SU-DHL-6 (cell line): ENCODE measurements around the gene TEX54.

Experiments
- H2AFZ ChIP-seq: fragments of 200-600 bp; sonication (generic); 2 replicates; pipeline ENCODE4 v1.6.1; 2014; ENCODE audit warnings: low read depth, mild to moderate bottlenecking, moderate library complexity, mixed read lengths, antibody characterized with exemption, low read length; ENCODE audit not compliant: severe bottlenecking
- H3F3A ChIP-seq: fragments of 200-600 bp; shearing (Covaris generic); 2 replicates; pipeline ENCODE4 v1.6.0; 2016; ENCODE audit warnings: antibody characterized with exemption, mild to moderate bottlenecking; ENCODE audit not compliant: insufficient read depth
- H3K27ac ChIP-seq: fragments of 200-600 bp; sonication (generic); 2 replicates; pipeline ENCODE4 v1.5.1; 2016; ENCODE audit warnings: low read depth, mild to moderate bottlenecking, low read length, moderate library complexity, mixed read lengths
- H3K27me3 ChIP-seq: fragments of 200-600 bp; sonication (generic), shearing (Covaris generic); 2 replicates; pipeline ENCODE4 v1.6.0; 2014; ENCODE audit warnings: mild to moderate bottlenecking, low read length
- H3K36me3 ChIP-seq: fragments of 200-600 bp; sonication (generic); 2 replicates; pipeline ENCODE4 v1.6.1; 2014; ENCODE audit warnings: mild to moderate bottlenecking, low read length, mixed read lengths
- H3K4me2 ChIP-seq: fragments of 300-600, 200-600 bp; shearing (Covaris generic), sonication (generic); 2 replicates; pipeline ENCODE4 v1.6.0; 2014; ENCODE audit warnings: low read length, low read depth, mild to moderate bottlenecking; ENCODE audit not compliant: poor library complexity, severe bottlenecking
- H3K4me3 ChIP-seq: fragments of 200-600 bp; sonication (generic); 2 replicates; pipeline ENCODE4 v1.5.1; 2014; ENCODE audit warnings: antibody characterized with exemption, low read length, mild to moderate bottlenecking, mixed read lengths; ENCODE audit not compliant: insufficient read depth, poor library complexity, severe bottlenecking
- H3K79me2 ChIP-seq: fragments of 200-600 bp; sonication (generic); 2 replicates; pipeline ENCODE4 v1.6.1; 2014; ENCODE audit warnings: mild to moderate bottlenecking, low read length, moderate library complexity; ENCODE audit not compliant: insufficient read depth
- H3K9ac ChIP-seq: fragments of 200-600 bp; sonication (generic); 2 replicates; pipeline ENCODE4 v1.7.0; 2014; ENCODE audit warnings: mild to moderate bottlenecking, low read length
- H3K9me2 ChIP-seq: fragments of 200-600 bp; sonication (generic); replicated peaks from 2 replicates; pipeline ENCODE4 v1.6.1; 2014; ENCODE audit warnings: low read length; ENCODE audit not compliant: insufficient read depth
- H3K9me3 ChIP-seq: fragments of 200-600 bp; sonication (generic); 2 replicates; pipeline ENCODE4 v1.6.1; 2014; ENCODE audit warnings: low read length, mixed read lengths; ENCODE audit not compliant: insufficient read depth
- H4K20me1 ChIP-seq: fragments of 200-600 bp; sonication (generic); 2 replicates; pipeline ENCODE4 v1.6.1; 2014; ENCODE audit warnings: low read depth, mild to moderate bottlenecking, antibody characterized with exemption, low read length, moderate library complexity, mixed read lengths
- CTCF ChIP-seq: fragments of 200-600 bp; sonication (generic); IDR thresholded peaks from one replicate; pipeline ENCODE4 v1.5.1; 2017; ENCODE audit warnings: antibody characterized with exemption, mild to moderate bottlenecking, low read length, moderate library complexity; ENCODE audit not compliant: insufficient read depth, poor library complexity, severe bottlenecking
- EZH2phosphoT487 ChIP-seq: fragments of 200-600 bp; sonication (generic), shearing (Covaris generic); conservative IDR thresholded peaks from 2 replicates; pipeline ENCODE4 v1.6.1; 2018; ENCODE audit warnings: mild to moderate bottlenecking, antibody characterized with exemption, low read length, moderate library complexity, mixed read lengths

The TEX54 gene

GRCh38 chr11:62832336-62833234, at the start of gene TEX54:
Gene TEX54, minus strand, starts transcription at chr11:62832841.
- 0 out of 2 replicates have a peak, but pooled peaks cover 3% of the 10 kb centered on the region for H3K36me3 ChIP-seq
- H4K20me1 ChIP-seq = no peaks in the 10 kb centered on the region
- peak within 1 kb of the TSS; percentile 81 for H3K9ac ChIP-seq
- peak within 1 kb of the TSS; percentile 87 for H3K4me3 ChIP-seq
- H3K27me3 ChIP-seq = no peaks in the 10 kb centered on the region
- H3K4me2 ChIP-seq = peak within 1 kb of the TSS; percentile 66
- peaks cover 42% of the 10 kb centered on the region for H3K79me2 ChIP-seq
- no peaks in the 10 kb centered on the region for H3K9me2 ChIP-seq
- no peaks in the 10 kb centered on the region for H3K9me3 ChIP-seq
- H3K27ac ChIP-seq = peak within 1 kb of the TSS; percentile 64
- H2AFZ ChIP-seq = no peak within 1 kb of the TSS
- H3F3A ChIP-seq = peaks cover 7% of the 10 kb centered on the region; the same call in 1 of the 2 replicates
- TF ChIP-seq CTCF (no peak), EZH2phosphoT487 (no peak)

- Histone ChIP-seq H3K9me3 (no peaks in the 10 kb centered on the region), H3K27me3 (no peaks in the 10 kb centered on the region), H3K9me2 (no peaks in the 10 kb centered on the region), H4K20me1 (no peaks in the 10 kb centered on the region), H3F3A (peaks cover 22% of the 10 kb centered on the region), H3K27ac (peak overlapping the region; percentile 84), H3K36me3 (peaks cover 42% of the 10 kb centered on the region), H3K4me2 (peak overlapping the region; percentile 93), H2AFZ (no peak overlapping the region), H3K4me3 (peak overlapping the region; percentile 82), H3K9ac (peak overlapping the region; percentile 97), H3K79me2 (peaks cover 26% of the 10 kb centered on the region)
- TF ChIP-seq CTCF = no peak
- TF ChIP-seq EZH2phosphoT487 = no peak
Measured at GRCh38 chr11:62882431-62882749, 49.7 kb upstream of the TEX54 start.

- Histone ChIP-seq H4K20me1 (no peaks in the 10 kb centered on the region), H3K9me2 (no peaks in the 10 kb centered on the region), H3K9ac (peak overlapping the region; percentile 97), H3K27ac (peak overlapping the region; percentile 84), H3K36me3 (peaks cover 38% of the 10 kb centered on the region), H3K27me3 (no peaks in the 10 kb centered on the region), H3F3A (peaks cover 22% of the 10 kb centered on the region), H3K79me2 (peaks cover 26% of the 10 kb centered on the region), H3K4me2 (peak overlapping the region; percentile 93), H3K4me3 (peak overlapping the region; percentile 82), H2AFZ (no peak overlapping the region), H3K9me3 (no peaks in the 10 kb centered on the region)
- no peak for TF ChIP-seq CTCF
- TF ChIP-seq EZH2phosphoT487 = no peak
Measured at GRCh38 chr11:62881579-62882430, 49.2 kb upstream of the TEX54 start.
